ENCODE data around the gene ALDH1L2.
"Not testable (repeated sequence)": the region's sequence is repeated elsewhere in the genome, so short reads cannot be mapped to it uniquely, and the experiment has no call there.

ALDH1L2 gene

GRCh38 chr12:105084251-105085250 is at the start of gene ALDH1L2:
TSS of gene ALDH1L2 (minus strand) at chr12:105084458. CDS start at chr12:105084436, 22 bp downstream.
- DNase-seq, result peak; percentile 87

GRCh38 chr12:105120551-105120950 is 36.3 kb upstream of the ALDH1L2 start:
- DNase-seq, result no peak

GRCh38 chr12:105116969-105117368 is 32.7 kb upstream of the ALDH1L2 start:
- no peak for DNase-seq

GRCh38 chr12:105113094-105113493 is 28.8 kb upstream of the ALDH1L2 start:
- no peak for DNase-seq

- peak; percentile 4 for DNase-seq
These were observed 26.6 kb upstream of the ALDH1L2 start for GRCh38 chr12:105110851-105111250.

GRCh38 chr12:105109465-105110212 is 25.4 kb upstream of the ALDH1L2 start:
- DNase-seq, result peak; percentile 66

GRCh38 chr12:105107494-105108371 is 23.5 kb upstream of the ALDH1L2 start, which contains the start of gene WASHC4:
TSS of gene WASHC4 (plus strand) at chr12:105107731. CDS start at chr12:105107801, 70 bp downstream.
- peak; percentile 93 for DNase-seq

GRCh38 chr12:105107171-105107493 is 22.9 kb upstream of the ALDH1L2 start:
- DNase-seq, result peak; percentile 59

- DNase-seq, result no peak
These were observed 22.4 kb upstream of the ALDH1L2 start for GRCh38 chr12:105106621-105107020.

GRCh38 chr12:105104762-105105161 is 20.5 kb upstream of the ALDH1L2 start:
- no peak for DNase-seq

GRCh38 chr12:105102673-105103072 is 18.4 kb upstream of the ALDH1L2 start:
- no peak for DNase-seq

- DNase-seq, result peak; percentile 16
These were observed 16.7 kb upstream of the ALDH1L2 start for GRCh38 chr12:105100998-105101397.

- peak; percentile 71 for DNase-seq
These were observed 16.1 kb upstream of the ALDH1L2 start for GRCh38 chr12:105100207-105100985.

- DNase-seq, result no peak
These were observed 15.1 kb upstream of the ALDH1L2 start for GRCh38 chr12:105099356-105099755.

- DNase-seq, result not testable (repeated sequence)
These were observed 11.1 kb upstream of the ALDH1L2 start for GRCh38 chr12:105095338-105095737.

- no peak for DNase-seq
These were observed 8.1 kb upstream of the ALDH1L2 start for GRCh38 chr12:105092336-105092735.

- no peak for DNase-seq
These were observed 7.4 kb upstream of the ALDH1L2 start for GRCh38 chr12:105091476-105092206.

- DNase-seq, result no peak
These were observed 6.1 kb upstream of the ALDH1L2 start for GRCh38 chr12:105090361-105090760.

GRCh38 chr12:105089817-105090216 is 5.6 kb upstream of the ALDH1L2 start:
- no peak for DNase-seq

GRCh38 chr12:105085501-105085900 is 1.2 kb upstream of the ALDH1L2 start:
- no peak for DNase-seq

GRCh38 chr12:105083551-105084105 is 630 bp downstream of the ALDH1L2 start:
- peak; percentile 79 for DNase-seq
